Calu3 (cell line): ENCODE results near the gene PLXNA2. TPM values are rescaled to one million over a fixed set of nuclear protein-coding genes. Genes with fewer than 3 reads are reported as not detected.

Source experiments
- BruUV-seq: library from RNA; stranded (reverse); fragments of 400-500 nt; replicated peaks from 2 replicates; lab custom pipeline; 2021; lab: Mats Ljungman, UMichigan
- CTCF ChIA-PET: fragments of 300-600 bp; sonication (Branson Sonifier 250); formaldehyde crosslinking; loops from one replicate; lab custom pipeline; 2022; ENCODE audit warnings: antibody characterized with exemption; lab: Charles Lee
- DNase-seq: peaks from one replicate; pipeline ENCODE4 v3.0.0; 2022
- H3K27ac Mint-ChIP-seq: one replicate; pipeline ENCODE4 v1.8.0; 2022; ENCODE audit warnings: mixed read lengths; ENCODE audit not compliant: unreplicated experiment
- H3K27me3 Mint-ChIP-seq: one replicate; pipeline ENCODE4 v1.8.0; 2022; ENCODE audit warnings: mixed read lengths; ENCODE audit not compliant: unreplicated experiment
- H3K36me3 Mint-ChIP-seq: one replicate; pipeline ENCODE4 v1.8.0; 2022; ENCODE audit warnings: mild to moderate bottlenecking, moderate library complexity, mixed read lengths; ENCODE audit not compliant: insufficient read depth, unreplicated experiment
- H3K4me1 Mint-ChIP-seq: one replicate; pipeline ENCODE4 v1.8.0; 2022; ENCODE audit warnings: mild to moderate bottlenecking, low read depth, mixed read lengths; ENCODE audit not compliant: unreplicated experiment
- H3K4me3 Mint-ChIP-seq: one replicate; pipeline ENCODE4 v1.8.0; 2022; ENCODE audit warnings: mild to moderate bottlenecking, low read depth, moderate library complexity, mixed read lengths; ENCODE audit not compliant: unreplicated experiment
- H3K9me3 Mint-ChIP-seq: one replicate; pipeline ENCODE4 v1.8.0; 2022; ENCODE audit warnings: low read depth, mixed read lengths; ENCODE audit not compliant: unreplicated experiment
- intact Hi-C: fragments of 100-400 bp; cut with micrococcal nuclease; formaldehyde crosslinking; loops from one replicate; pipeline ENCODE4 v1.10.0; 2022; ENCODE audit not compliant: unreplicated experiment
- total RNA-seq: library from RNA; stranded (reverse); gene quantifications from 2 replicates; pipeline ENCODE4 v1.2.3, GENCODE V29; 2022
- TF ChIP-seq, protein P1 (sequence below): fragments of 200-600 bp; IDR thresholded peaks from one replicate; pipeline ENCODE4 v1.8.0; 2022; ENCODE audit warnings: antibody characterized with exemption; ENCODE audit not compliant: unreplicated experiment

PLXNA2 gene
- total RNA-seq, 1 experiment from 2014 or later: 16.2 TPM

DNA sequence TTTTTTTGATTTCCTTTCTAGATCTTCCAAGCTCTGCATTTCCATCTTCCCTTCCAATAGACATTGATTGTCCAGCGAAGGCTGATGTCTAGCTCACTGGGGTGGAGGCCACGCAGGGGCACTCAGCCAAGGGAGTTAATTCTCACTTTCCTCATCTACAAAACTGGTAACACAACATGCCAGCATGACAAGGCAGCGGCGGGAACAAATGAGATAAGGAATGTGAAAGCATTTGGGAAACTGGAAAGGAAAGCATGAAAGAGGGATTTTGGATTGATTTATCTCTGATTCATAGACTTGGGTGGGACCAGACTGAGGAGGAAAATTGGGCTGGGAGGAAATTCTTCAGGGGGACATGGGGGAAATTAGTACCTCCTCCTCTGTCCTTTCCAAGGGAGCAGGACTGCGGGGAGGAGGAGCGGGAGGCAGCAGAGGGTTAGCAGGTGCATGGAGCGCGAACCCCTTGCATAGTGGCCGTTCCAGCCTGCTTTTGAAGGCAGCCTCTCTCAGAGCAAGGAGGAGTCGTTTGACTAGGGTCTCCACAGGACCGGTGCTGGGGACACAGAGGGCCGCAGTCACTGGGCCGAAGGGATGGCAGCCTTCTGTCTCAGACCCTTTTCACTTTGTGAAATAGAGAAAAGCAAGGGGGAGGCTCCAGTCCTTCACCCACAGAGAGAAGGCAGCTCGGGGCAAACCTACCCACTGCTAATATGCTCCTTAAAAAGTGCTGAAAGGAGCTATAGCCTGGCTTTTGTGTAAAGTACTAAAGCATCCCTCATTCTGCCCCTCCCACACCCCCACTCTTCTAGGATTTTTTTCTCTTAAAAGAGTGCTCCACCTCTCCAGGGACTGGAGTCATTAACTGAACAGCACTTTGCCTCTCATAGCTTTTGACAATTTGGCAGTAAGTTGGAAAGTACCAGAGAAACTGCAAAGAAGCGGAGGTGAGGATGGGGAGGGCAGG is 89.2 kb downstream of the PLXNA2 start:
- no peaks in the 10 kb centered on the region for H3K27me3 Mint-ChIP-seq
- no peaks in the 10 kb centered on the region for H3K9me3 Mint-ChIP-seq
- peak overlapping the region; percentile 30 for H3K4me3 Mint-ChIP-seq
- BruUV-seq: no TSS peak
- TF ChIP-seq, protein P1, sequence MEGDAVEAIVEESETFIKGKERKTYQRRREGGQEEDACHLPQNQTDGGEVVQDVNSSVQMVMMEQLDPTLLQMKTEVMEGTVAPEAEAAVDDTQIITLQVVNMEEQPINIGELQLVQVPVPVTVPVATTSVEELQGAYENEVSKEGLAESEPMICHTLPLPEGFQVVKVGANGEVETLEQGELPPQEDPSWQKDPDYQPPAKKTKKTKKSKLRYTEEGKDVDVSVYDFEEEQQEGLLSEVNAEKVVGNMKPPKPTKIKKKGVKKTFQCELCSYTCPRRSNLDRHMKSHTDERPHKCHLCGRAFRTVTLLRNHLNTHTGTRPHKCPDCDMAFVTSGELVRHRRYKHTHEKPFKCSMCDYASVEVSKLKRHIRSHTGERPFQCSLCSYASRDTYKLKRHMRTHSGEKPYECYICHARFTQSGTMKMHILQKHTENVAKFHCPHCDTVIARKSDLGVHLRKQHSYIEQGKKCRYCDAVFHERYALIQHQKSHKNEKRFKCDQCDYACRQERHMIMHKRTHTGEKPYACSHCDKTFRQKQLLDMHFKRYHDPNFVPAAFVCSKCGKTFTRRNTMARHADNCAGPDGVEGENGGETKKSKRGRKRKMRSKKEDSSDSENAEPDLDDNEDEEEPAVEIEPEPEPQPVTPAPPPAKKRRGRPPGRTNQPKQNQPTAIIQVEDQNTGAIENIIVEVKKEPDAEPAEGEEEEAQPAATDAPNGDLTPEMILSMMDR: no peak
- peak overlapping the region; percentile 53 for H3K27ac Mint-ChIP-seq
- peaks cover 4% of the 10 kb centered on the region for H3K36me3 Mint-ChIP-seq
- H3K4me1 Mint-ChIP-seq: peaks cover 16% of the 10 kb centered on the region
- peak; percentile 72 for DNase-seq
- CTCF ChIA-PET: interaction anchor here (0.7 to 1.3 kb wide), 5 partner anchors 15 to 1411 kb away, joined by 3 to 5 read pairs (median 3); no protein-coding TSS in a partner anchor
- intact Hi-C loops: no loop called here

DNA sequence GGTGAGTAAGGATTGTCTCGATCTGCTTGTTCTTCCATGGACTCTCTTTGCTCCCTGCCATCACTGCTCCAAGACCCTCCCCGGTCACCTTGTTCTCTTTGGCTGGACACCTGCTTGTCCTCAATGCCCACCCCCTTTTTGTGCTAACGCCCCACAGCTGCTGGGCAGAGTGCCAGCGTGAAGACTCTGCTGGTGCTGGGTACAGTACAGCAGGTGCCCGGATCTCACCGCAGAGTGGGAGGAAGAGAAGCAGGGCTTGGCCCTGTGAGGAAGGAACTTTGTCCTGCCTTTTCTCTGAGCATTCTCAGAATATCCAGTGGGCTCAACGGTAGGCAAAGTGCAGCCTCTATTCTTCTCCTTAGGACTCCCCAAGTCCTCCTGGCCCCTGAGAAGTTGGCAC is 90.1 kb downstream of the PLXNA2 start:
- no peak overlapping the region for H3K27ac Mint-ChIP-seq
- intact Hi-C loops: no loop called here
- BruUV-seq: TSS peak; percentile 76

DNA sequence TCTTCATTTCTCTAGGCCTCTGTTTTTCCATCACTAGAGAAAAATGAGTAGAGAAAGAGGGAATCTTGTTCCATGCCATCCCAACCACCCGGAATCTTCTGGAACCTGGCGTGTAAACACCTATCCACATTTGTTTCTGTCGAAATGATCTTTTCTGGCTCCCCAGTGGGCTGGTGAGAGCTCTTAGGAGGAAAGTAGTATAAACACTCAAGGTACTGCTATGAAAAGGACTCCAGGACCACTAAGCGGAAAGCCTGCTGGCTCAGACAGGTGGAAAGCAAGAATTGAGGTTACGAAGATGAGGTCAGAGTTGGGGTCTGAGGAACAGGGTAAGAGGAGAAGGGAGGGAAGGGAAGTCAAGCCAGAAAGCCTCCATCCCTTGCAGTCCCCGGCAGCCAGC is 90.8 kb downstream of the PLXNA2 start:
- H3K9me3 Mint-ChIP-seq: no peaks in the 10 kb centered on the region
- no peaks in the 10 kb centered on the region for H3K27me3 Mint-ChIP-seq
- H3K27ac Mint-ChIP-seq: no peak overlapping the region
- H3K4me3 Mint-ChIP-seq: no peak overlapping the region
- peaks cover 4% of the 10 kb centered on the region for H3K36me3 Mint-ChIP-seq
- TF ChIP-seq, protein P1: no peak
- H3K4me1 Mint-ChIP-seq: peaks cover 16% of the 10 kb centered on the region
- intact Hi-C loops: no loop called here
- no TSS peak for BruUV-seq
- DNase-seq: no peak
- CTCF ChIA-PET: no interaction called here

More for the DNA sequence above, 90.1 kb downstream of the PLXNA2 start:
- CTCF ChIA-PET: interaction anchor here (0.7 to 1.3 kb wide), 3 partner anchors 22 to 85 kb away, joined by 3 to 5 read pairs (median 3); no protein-coding TSS in a partner anchor
- Mint-ChIP-seq H3K4me3 (no peak overlapping the region), H3K36me3 (peaks cover 4% of the 10 kb centered on the region), H3K27me3 (no peaks in the 10 kb centered on the region), H3K9me3 (no peaks in the 10 kb centered on the region), H3K4me1 (peaks cover 16% of the 10 kb centered on the region)
- peak; percentile 18 for DNase-seq
- TF ChIP-seq, protein P1: no peak

DNA sequence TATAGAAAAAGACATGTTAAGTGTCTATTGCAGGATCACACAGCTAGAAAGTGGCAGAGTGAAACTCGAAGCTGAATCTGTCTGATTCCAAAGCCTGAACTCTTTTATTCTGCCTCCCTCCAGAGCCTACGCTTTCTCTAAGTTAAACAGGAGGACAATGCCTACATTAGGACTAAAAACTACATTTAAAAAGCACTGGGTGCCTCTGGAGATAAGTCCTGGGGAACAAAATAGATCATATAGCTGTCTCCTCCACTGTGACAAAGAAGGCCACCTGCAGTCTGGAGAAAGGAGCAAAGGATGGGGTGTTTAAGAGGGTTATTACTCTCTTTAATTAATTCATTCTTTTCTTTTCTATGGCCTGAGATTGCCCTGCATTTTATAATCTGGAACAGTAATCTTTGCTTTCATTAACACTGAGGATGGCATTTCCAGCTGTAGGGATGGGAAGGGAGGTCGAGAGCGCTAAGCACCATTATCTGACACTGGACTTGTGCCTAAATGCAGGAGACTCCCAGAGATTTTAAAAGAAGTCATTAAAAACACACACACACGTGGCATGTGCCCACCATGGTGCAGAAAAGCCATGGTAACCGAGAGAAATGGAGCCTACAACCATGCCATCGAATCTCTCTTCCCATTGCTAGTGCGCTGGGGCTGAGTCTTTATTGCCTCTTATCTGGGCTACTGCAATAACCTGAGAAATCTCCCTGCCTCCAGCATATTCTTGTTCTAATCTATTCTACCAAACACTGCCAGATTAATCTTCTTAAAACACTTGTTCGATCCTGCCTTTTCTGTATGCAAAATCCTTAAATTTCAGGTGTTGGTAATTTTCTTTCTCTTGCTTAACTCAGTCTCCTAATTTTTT is 92.2 kb downstream of the PLXNA2 start:
- BruUV-seq: no TSS peak
- no peaks in the 10 kb centered on the region for H3K27me3 Mint-ChIP-seq
- DNase-seq: no peak
- intact Hi-C loops: no loop called here
- TF ChIP-seq, protein P1: no peak
- CTCF ChIA-PET: interaction anchor here (0.6 to 1.1 kb wide), 2 partner anchors 39 to 52 kb away, joined by 3 to 5 read pairs; no protein-coding TSS in a partner anchor
- H3K4me1 Mint-ChIP-seq: peaks cover 16% of the 10 kb centered on the region
- no peaks in the 10 kb centered on the region for H3K9me3 Mint-ChIP-seq
- no peak overlapping the region for H3K27ac Mint-ChIP-seq
- H3K36me3 Mint-ChIP-seq: peaks cover 4% of the 10 kb centered on the region
- H3K4me3 Mint-ChIP-seq: no peak overlapping the region
